DMS 273 (cell line): ENCODE results near the gene SMIM9.

Source experiments
- DNase-seq: peaks from one replicate; lab custom pipeline; 2025; ENCODE audit not compliant: unreplicated experiment; lab: John Stamatoyannopoulos, UW

Gene SMIM9

GRCh38 chrX:154784149-154784995 lies 50.1 kb downstream of the SMIM9 start:
- no peak for DNase-seq

- no peak for DNase-seq
Measured at GRCh38 chrX:154780968-154781367, 53.5 kb downstream of the SMIM9 start.

- DNase-seq = no peak
Measured at GRCh38 chrX:154779261-154779660, 55.2 kb downstream of the SMIM9 start.

GRCh38 chrX:154776753-154777152 lies 57.7 kb downstream of the SMIM9 start:
- no peak for DNase-seq

- peak; percentile 69 for DNase-seq
Measured at GRCh38 chrX:154775419-154776349, 58.8 kb downstream of the SMIM9 start.

- no peak for DNase-seq
Measured at GRCh38 chrX:154774622-154775021, 59.8 kb downstream of the SMIM9 start.
